C1 segment of cervical spinal cord (tissue), 14 donors: ENCODE measurements around the gene ARGLU1.
"Not testable (repeated sequence)": the region's sequence is repeated elsewhere in the genome, so short reads cannot be mapped to it uniquely, and the experiment has no call there.

Experiments
- DNase-seq, 14 donors: peaks; one replicate each; lab custom pipeline; 2025; lab: John Stamatoyannopoulos, UW

The ARGLU1 gene, protein sequence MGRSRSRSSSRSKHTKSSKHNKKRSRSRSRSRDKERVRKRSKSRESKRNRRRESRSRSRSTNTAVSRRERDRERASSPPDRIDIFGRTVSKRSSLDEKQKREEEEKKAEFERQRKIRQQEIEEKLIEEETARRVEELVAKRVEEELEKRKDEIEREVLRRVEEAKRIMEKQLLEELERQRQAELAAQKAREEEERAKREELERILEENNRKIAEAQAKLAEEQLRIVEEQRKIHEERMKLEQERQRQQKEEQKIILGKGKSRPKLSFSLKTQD

DNA sequence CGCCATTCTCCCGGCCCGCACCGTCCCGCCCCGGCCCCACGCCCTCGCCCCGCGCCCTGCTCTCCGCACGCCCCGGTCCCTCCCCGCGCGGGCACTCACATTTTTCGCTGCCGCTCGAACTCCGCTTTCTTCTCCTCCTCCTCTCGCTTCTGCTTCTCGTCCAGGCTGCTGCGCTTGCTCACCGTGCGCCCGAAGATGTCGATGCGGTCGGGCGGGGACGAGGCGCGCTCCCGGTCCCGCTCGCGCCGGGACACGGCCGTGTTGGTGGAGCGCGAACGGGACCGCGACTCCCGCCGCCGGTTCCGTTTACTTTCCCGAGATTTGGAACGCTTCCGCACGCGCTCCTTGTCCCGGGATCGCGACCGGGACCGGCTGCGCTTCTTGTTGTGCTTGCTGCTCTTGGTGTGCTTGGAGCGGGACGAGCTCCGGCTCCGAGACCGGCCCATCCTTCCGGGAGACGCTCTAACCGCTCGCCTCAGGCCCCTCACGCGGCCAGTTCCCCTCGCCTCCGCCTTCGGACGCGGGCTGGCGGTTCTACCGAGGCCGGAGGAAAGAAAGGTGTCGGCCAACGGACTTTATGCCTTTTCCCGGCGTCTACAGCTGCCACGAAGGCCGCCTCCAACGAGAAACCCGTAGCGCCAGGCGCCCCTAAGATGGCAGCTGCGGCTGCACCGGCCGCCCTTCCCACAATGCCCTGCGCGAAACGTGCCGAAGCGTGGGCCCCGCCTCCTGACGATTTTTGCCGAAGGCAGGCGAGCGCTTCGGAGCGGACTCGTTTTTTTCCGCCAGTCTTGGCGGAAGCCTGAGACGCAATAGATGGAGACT lies at the start of gene ARGLU1:
Gene ARGLU1, minus strand, starts transcription at position 664 of the 825 bp plus-strand sequence. Its CDS starts 218 bp downstream, at position 446.
- peak; percentile 58 to 97 (median 91) for DNase-seq

GRCh38 chr13:106617561-106617960 lies 49.6 kb upstream of the ARGLU1 start:
- peak in 1 of 14 donors; percentile 29 for DNase-seq

DNA sequence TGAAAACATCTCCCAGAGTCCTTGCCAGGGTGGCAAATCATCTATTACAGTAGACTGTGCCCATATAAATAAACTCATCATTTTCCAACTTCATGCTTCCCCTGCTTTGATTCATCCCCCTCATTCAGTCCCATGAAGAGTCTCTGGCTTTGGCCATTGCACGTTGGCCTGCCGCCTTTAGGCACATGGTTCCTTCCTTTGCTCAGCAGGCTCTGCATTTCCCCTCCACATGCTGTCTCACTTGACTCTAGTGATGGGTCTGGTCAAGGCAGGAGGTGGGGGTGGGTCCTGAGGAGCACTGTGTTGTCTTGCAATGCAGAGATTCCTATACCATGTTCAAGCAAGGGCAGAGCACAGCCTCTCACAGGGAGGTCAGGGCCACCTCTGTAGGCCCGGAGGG lies 48.8 kb upstream of the ARGLU1 start:
- no peak for DNase-seq

- DNase-seq: no peak
Measured at GRCh38 chr13:106614874-106615273, 46.9 kb upstream of the ARGLU1 start.

GRCh38 chr13:106612688-106613087 lies 44.8 kb upstream of the ARGLU1 start:
- no peak for DNase-seq

GRCh38 chr13:106610486-106610885 lies 42.5 kb upstream of the ARGLU1 start:
- no peak for DNase-seq

GRCh38 chr13:106609116-106609515 lies 41.2 kb upstream of the ARGLU1 start:
- DNase-seq: no peak

- no peak for DNase-seq
Measured at GRCh38 chr13:106603546-106603945, 35.6 kb upstream of the ARGLU1 start.

GRCh38 chr13:106602178-106602577 lies 34.2 kb upstream of the ARGLU1 start:
- DNase-seq: no peak

- DNase-seq: no peak
Measured at GRCh38 chr13:106601489-106601888, 33.6 kb upstream of the ARGLU1 start.

GRCh38 chr13:106600798-106601135 lies 32.8 kb upstream of the ARGLU1 start:
- DNase-seq: not testable (repeated sequence)

DNA sequence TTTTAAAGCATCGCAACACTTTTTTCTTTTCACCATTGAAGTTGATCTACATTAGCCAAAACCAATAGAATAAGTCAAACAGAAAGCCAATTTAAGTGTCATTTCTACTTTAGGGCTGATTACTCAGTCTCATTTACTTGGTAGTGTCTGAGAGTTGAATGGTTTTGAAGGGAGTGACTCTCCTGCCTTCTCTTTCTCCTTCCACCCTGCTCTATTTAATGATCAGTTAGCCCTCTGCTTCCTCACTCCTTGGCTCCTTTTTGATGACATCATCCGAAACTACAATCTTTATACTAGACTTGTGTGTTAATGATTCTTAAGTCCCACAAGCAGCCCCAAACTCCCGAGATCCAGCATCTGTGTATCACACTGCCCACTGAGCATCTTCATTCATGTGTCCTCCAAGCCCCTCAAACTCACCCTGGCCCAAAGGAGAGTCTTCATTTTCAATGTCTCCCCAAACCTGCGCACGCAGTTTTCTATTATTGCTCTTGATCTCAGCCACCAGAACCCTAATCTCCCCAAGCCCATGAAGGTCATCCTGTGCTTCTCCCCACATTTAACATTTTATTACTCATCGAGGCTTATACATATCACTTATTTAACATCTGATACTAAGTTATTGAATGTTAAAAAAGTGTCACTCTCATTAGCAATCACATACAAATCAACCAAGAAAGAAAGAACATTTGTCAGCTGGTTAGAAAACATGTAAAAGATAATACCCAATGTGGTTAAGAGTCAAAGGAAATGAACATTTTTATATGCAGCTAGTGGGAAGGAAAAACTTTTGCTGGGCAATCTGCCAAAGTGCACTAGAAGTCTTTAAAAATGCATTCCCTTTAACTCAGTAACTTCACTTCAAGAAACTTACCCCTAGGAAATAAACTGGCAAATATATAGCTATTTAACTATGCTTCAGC lies 32.2 kb upstream of the ARGLU1 start:
- no peak for DNase-seq

GRCh38 chr13:106597749-106598395 lies 29.9 kb upstream of the ARGLU1 start:
- no peak for DNase-seq

- no peak for DNase-seq
Measured at GRCh38 chr13:106597186-106597585, 29.2 kb upstream of the ARGLU1 start.

GRCh38 chr13:106596275-106596937 lies 28.5 kb upstream of the ARGLU1 start:
- DNase-seq: no peak

DNA sequence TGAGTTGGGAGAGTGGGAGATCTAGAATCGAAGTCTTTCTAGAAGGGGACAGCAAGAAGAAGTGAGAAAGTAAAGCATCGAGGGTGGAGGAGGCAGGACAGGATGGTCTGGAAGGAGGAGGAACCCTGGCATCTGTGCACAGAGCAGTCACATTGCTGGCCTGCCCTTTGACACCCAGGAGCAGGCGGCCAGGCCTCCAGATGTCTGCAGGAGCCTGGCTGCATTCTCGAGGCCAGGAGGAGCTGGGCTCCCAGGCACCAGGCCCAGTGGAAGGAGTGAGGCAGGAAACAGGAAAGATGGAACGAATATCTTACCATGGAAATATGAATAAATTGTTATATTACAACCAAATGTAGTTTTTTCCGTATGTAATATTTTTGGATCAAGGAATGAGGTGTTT lies 27.7 kb upstream of the ARGLU1 start:
- no peak for DNase-seq

- DNase-seq: no peak
Measured at GRCh38 chr13:106594980-106595379, 27.0 kb upstream of the ARGLU1 start.

DNA sequence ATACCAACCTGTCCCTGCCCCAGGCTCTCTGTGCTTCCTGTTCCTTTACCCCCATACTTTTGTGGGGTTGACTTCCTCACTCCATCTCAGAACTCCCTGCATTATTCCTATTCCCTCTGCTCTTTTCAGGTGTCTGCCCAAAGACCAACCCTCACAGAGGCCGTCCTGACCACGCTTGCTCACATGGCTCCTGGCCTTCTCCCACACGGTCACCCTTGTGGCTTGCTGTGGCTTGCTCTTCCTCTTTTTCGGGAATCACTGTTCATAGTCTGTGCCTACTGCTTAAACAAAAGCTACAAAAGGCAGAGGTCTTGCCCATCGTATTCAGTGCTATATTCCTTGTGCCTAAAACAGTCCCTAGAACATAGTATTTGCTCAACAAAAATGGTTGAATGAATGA lies 25.2 kb upstream of the ARGLU1 start:
- DNase-seq: no peak

GRCh38 chr13:106591299-106591698 lies 23.4 kb upstream of the ARGLU1 start:
- DNase-seq: no peak

- DNase-seq: no peak
Measured at GRCh38 chr13:106589716-106590115, 21.8 kb upstream of the ARGLU1 start.

- DNase-seq: no peak
Measured at GRCh38 chr13:106588367-106588766, 20.4 kb upstream of the ARGLU1 start.
